Keratinocyte (primary cell): ENCODE measurements around the gene SPRED3. TPM values are rescaled to one million over a fixed set of nuclear protein-coding genes. Genes with fewer than 3 reads are reported as not detected.

Experiments
- DNase-seq: peaks from one replicate; pipeline ENCODE4 v3.0.0-alpha.2; 2011; ENCODE audit warnings: low read depth, missing footprints, low spot score
- FAIRE-seq: peaks from 2 replicates; lab custom pipeline; 2011; peaks lifted over from hg19 to GRCh38; lab: Jason Lieb, UNC
- H2AFZ ChIP-seq: 2 replicates; pipeline ENCODE4 v1.6.0; 2012; ENCODE audit warnings: low read length, control low read depth, inconsistent platforms; ENCODE audit not compliant: control insufficient read depth
- H3K27ac ChIP-seq: 2 replicates; pipeline ENCODE4 v1.5.1; 2011; ENCODE audit warnings: low read length; ENCODE audit not compliant: control insufficient read depth, insufficient read depth
- H3K27me3 ChIP-seq: 3 replicates; pipeline ENCODE4 v1.6.0; 2011; ENCODE audit warnings: low read length; ENCODE audit not compliant: control insufficient read depth, insufficient read depth; ENCODE audit errors: extremely low read depth
- H3K36me3 ChIP-seq, 2 experiments: 2 replicates in 1 of 2; 3 replicates in 1 of 2; pipeline ENCODE4 v1.5.1; 2011; ENCODE audit warnings: low read length in 2 of 2, mild to moderate bottlenecking in 1 of 2; ENCODE audit not compliant: control insufficient read depth in 2 of 2, insufficient read depth in 2 of 2; ENCODE audit errors: extremely low read depth in 1 of 2
- H3K4me1 ChIP-seq: 3 replicates; pipeline ENCODE4 v1.5.1; 2011; ENCODE audit warnings: low read length; ENCODE audit not compliant: control insufficient read depth, insufficient read depth; ENCODE audit errors: extremely low read depth
- H3K4me2 ChIP-seq: 3 replicates; pipeline ENCODE4 v1.6.0; 2011; ENCODE audit warnings: low read depth, low read length; ENCODE audit not compliant: control insufficient read depth, insufficient read depth; ENCODE audit errors: extremely low read depth
- H3K4me3 ChIP-seq, 3 experiments: fragments of 200-600 bp in 1 of 3; sonication (generic) in 1 of 3; 2 replicates in 2 of 3; 3 replicates in 1 of 3; pipeline ENCODE4 v1.5.1; 2011 to 2016; ENCODE audit warnings: low read length in 3 of 3, mild to moderate bottlenecking in 3 of 3, control low read depth in 2 of 3, inconsistent platforms in 1 of 3, low read depth in 1 of 3, mixed read lengths in 1 of 3, mixed run types in 1 of 3, moderate library complexity in 1 of 3; ENCODE audit not compliant: control insufficient read depth in 2 of 3, insufficient read depth in 2 of 3; ENCODE audit errors: extremely low read depth in 1 of 3
- H3K79me2 ChIP-seq: 2 replicates; pipeline ENCODE4 v1.6.0; 2012; ENCODE audit warnings: low read length; ENCODE audit not compliant: control insufficient read depth, insufficient read depth
- H3K9ac ChIP-seq: 3 replicates; pipeline ENCODE4 v1.6.0; 2011; ENCODE audit warnings: low read length; ENCODE audit not compliant: control insufficient read depth, insufficient read depth; ENCODE audit errors: extremely low read depth
- H3K9me1 ChIP-seq: 3 replicates; pipeline ENCODE4 v1.6.0; 2011; ENCODE audit warnings: low read length; ENCODE audit not compliant: control insufficient read depth, insufficient read depth; ENCODE audit errors: extremely low read depth
- H3K9me3 ChIP-seq: 2 replicates; pipeline ENCODE4 v1.5.1; 2012; ENCODE audit warnings: low read depth, low read length; ENCODE audit not compliant: control insufficient read depth
- H4K20me1 ChIP-seq: 3 replicates; pipeline ENCODE4 v1.6.0; 2011; ENCODE audit warnings: low read length; ENCODE audit not compliant: control insufficient read depth, insufficient read depth; ENCODE audit errors: extremely low read depth
- CTCF ChIP-seq, 3 experiments: IDR thresholded peaks in 1 of 3; conservative IDR thresholded peaks in 1 of 3; optimal IDR thresholded peaks in 1 of 3; 2 replicates in 2 of 3; 3 replicates in 1 of 3; pipeline versions ENCODE3 to v1.5.1; 2011; ENCODE audit warnings: low read length in 3 of 3, mild to moderate bottlenecking in 3 of 3, moderate library complexity in 2 of 3, control low read depth in 1 of 3, inconsistent platforms in 1 of 3; ENCODE audit not compliant: insufficient read depth in 2 of 3; ENCODE audit errors: extremely low read depth in 1 of 3
- EZH2 ChIP-seq: IDR thresholded peaks from one replicate; pipeline ENCODE4 v1.6.1; 2012; ENCODE audit warnings: inconsistent platforms, mild to moderate bottlenecking, low read length, moderate library complexity
- dilution Hi-C: fragments of 300-500 bp; cut with MboI; formaldehyde crosslinking; loops from one replicate; pipeline ENCODE4 v1.7.0; 2020; ENCODE audit warnings: low sequenced_read_pairs; ENCODE audit not compliant: extremely low pct_ligation_motif_present
- polyA plus RNA-seq, 5 experiments: library from polyadenylated mRNA; depleted of rRNA in 3 of 5; stranded (reverse) in 3 of 5; stranded (forward) in 1 of 5; unstranded in 1 of 5; fragments of >200 nt; gene quantifications; 1 replicate in 1 of 5; 2 replicates in 3 of 5; 3 replicates in 1 of 5; pipeline versions ENCODE4 v1.2.1 to v1.2.3, GENCODE V29; 2011 to 2012; ENCODE audit warnings: missing spikeins in 2 of 5, low read depth in 1 of 5, low replicate concordance in 1 of 5

SPRED3 gene
- polyA plus RNA-seq, 1 donor (not counting 4 experiments of a cell fraction or from before 2014, with no cell fraction given), result 2.6 TPM

GRCh38 chr19:38391911-38392464, 3.5 kb downstream of the SPRED3 start:
- no peak overlapping the region for H3K9ac ChIP-seq
- no peak for TF ChIP-seq EZH2
- no peak for TF ChIP-seq CTCF (optimal IDR thresholded peaks at IDR 0.05 in 1 of 3, IDR thresholded peaks at IDR 0.05 in 1 of 3, conservative IDR thresholded peaks at IDR 0.05 in 1 of 3; ENCODE audit: extremely low read depth in 1 of 3, insufficient read depth in 2 of 3, low read length in 3 of 3)
- H3K79me2 ChIP-seq, result peaks cover 4% of the 10 kb centered on the region
- no peaks in the 10 kb centered on the region for H3K9me3 ChIP-seq
- dilution Hi-C loops, result no loop called here
- peaks cover 13% of the 10 kb centered on the region for H3K4me1 ChIP-seq
- no peak overlapping the region for H3K4me2 ChIP-seq
- H2AFZ ChIP-seq, result no peak overlapping the region
- FAIRE-seq, result no peak
- no peak overlapping the region for H3K27ac ChIP-seq
- no peak overlapping the region for H3K4me3 ChIP-seq
- peaks cover 2% of the 10 kb centered on the region for H3K9me1 ChIP-seq
- H4K20me1 ChIP-seq, result no peaks in the 10 kb centered on the region
- H3K36me3 ChIP-seq, result peaks cover 5 to 6% of the 10 kb centered on the region in 2 experiments
- DNase-seq, result no peak
- H3K27me3 ChIP-seq, result no peaks in the 10 kb centered on the region

- Histone ChIP-seq H3K4me2 (no peak overlapping the region), H4K20me1 (no peaks in the 10 kb centered on the region)
- peak; percentile 41 for FAIRE-seq
These were observed 4.3 kb downstream of the SPRED3 start for GRCh38 chr19:38392707-38393308.

More at GRCh38 chr19:38392707-38393308, 4.3 kb downstream of the SPRED3 start:
- no peak overlapping the region for H2AFZ ChIP-seq
- TF ChIP-seq CTCF (optimal IDR thresholded peaks at IDR 0.05 in 1 of 3, IDR thresholded peaks at IDR 0.05 in 1 of 3, conservative IDR thresholded peaks at IDR 0.05 in 1 of 3; ENCODE audit: extremely low read depth in 1 of 3, insufficient read depth in 2 of 3, low read length in 3 of 3) (no peak), EZH2 (no peak)
- dilution Hi-C loops, result no loop called here
- no peaks in the 10 kb centered on the region for H3K9me3 ChIP-seq
- H3K4me1 ChIP-seq, result peaks cover 9% of the 10 kb centered on the region
- no peak for DNase-seq
- H3K9me1 ChIP-seq, result peaks cover 2% of the 10 kb centered on the region
- no peak overlapping the region for H3K27ac ChIP-seq
- H3K9ac ChIP-seq, result no peak overlapping the region
- no peak overlapping the region for H3K4me3 ChIP-seq
- peaks cover 4% of the 10 kb centered on the region for H3K79me2 ChIP-seq
- H3K36me3 ChIP-seq, result peaks cover 5 to 6% of the 10 kb centered on the region in 2 experiments
- H3K27me3 ChIP-seq, result no peaks in the 10 kb centered on the region
